Transverse colon (tissue), 4 donors: ENCODE data around the gene C19orf73. TPM values are rescaled to one million over a fixed set of nuclear protein-coding genes. Genes with fewer than 3 reads are reported as not detected.

Experiments used
- DNase-seq: peaks from one replicate; pipeline ENCODE4 v3.0.0-alpha.2; 2019
- H3K27ac ChIP-seq, 4 donors: fragments of 200-600 bp; sonication (generic); 2 replicates each; pipeline ENCODE4 v1.5.1; 2016 to 2018; ENCODE audit warnings: inconsistent platforms in 4 of 4
- H3K27me3 ChIP-seq: fragments of 200-600 bp; sonication (generic); 2 replicates; pipeline ENCODE4 v1.5.1; 2017; ENCODE audit warnings: inconsistent platforms
- H3K36me3 ChIP-seq, 4 donors: fragments of 200-600 bp; sonication (generic); 2 replicates each; pipeline ENCODE4 v1.5.1; 2017 to 2019; ENCODE audit warnings: inconsistent platforms in 4 of 4
- H3K4me1 ChIP-seq, 4 donors: fragments of 200-600 bp; sonication (generic); 2 replicates each; pipeline ENCODE4 v1.5.1; 2017 to 2020; ENCODE audit warnings: inconsistent platforms in 4 of 4
- H3K4me3 ChIP-seq, 4 donors: fragments of 200-600 bp; sonication (generic); 1 replicate in 1 of 4; 2 replicates in 3 of 4; pipeline versions ENCODE4 v1.5.1 to v1.6.1; 2017 to 2019; ENCODE audit warnings: inconsistent platforms in 4 of 4
- H3K9me3 ChIP-seq, 2 donors: fragments of 200-600 bp; sonication (generic); 2 replicates each; pipeline ENCODE4 v1.5.1; 2017 to 2019; ENCODE audit warnings: inconsistent platforms in 2 of 2
- EP300 ChIP-seq: sonication (generic); formaldehyde crosslinking; IDR thresholded peaks from one replicate; pipeline ENCODE4 v1.6.1; 2017; ENCODE audit warnings: antibody characterized with exemption, low read depth
- POLR2A ChIP-seq: fragments of 450-650 bp; IDR thresholded peaks from one replicate; pipeline ENCODE4 v1.6.1; 2016; ENCODE audit warnings: antibody characterized with exemption, mild to moderate bottlenecking, moderate library complexity
- POLR2AphosphoS5 ChIP-seq, 3 donors: sonication (generic); formaldehyde crosslinking; IDR thresholded peaks; one replicate each; pipeline ENCODE4 v1.6.1; 2016; ENCODE audit warnings: antibody characterized with exemption in 3 of 3
- WGBS, 2 donors: methylation state at CpG; one replicate each; pipeline ENCODE4 v1.1.5; 2018; ENCODE audit warnings: low coverage in 1 of 2; 5-methylcytosine and 5-hydroxymethylcytosine counted together
- in situ Hi-C, 4 donors: fragments of 200-750 bp; cut with MboI; loops; one replicate each; pipeline versions ENCODE4 v1.15.0 to v1.15.1; 2017; ENCODE audit warnings: low sequenced_read_pairs in 3 of 4, low pct_ligation_motif_present in 1 of 4, low pct_unique_long_range_greater_than_20kb in 1 of 4
- intact Hi-C: fragments of 100-400 bp; cut with DNase I; formaldehyde crosslinking; loops from one replicate; pipeline ENCODE4 v1.15.1; 2023; ENCODE audit warnings: low total_unique reads
- total RNA-seq, 4 donors: library from RNA; depleted of rRNA; stranded (reverse); fragments of >200 nt; gene quantifications; one replicate each; pipeline ENCODE4 v1.1.0, GENCODE V29; 2016
- TF ChIP-seq, protein P1 (sequence below), 5 experiments: fragments of 200-600 bp in 3 of 5; fragments of 450-650 bp in 2 of 5; sonication (generic) in 3 of 5; IDR thresholded peaks; 1 replicate in 2 of 5; 2 replicates in 3 of 5; pipeline ENCODE4 v1.5.1; 2016 to 2017; ENCODE audit warnings: antibody characterized with exemption in 5 of 5, inconsistent platforms in 3 of 5, mild to moderate bottlenecking in 2 of 5, moderate library complexity in 1 of 5

C19orf73 gene
- total RNA-seq, 4 donors from 2014 or later: 7.5 to 12.5 (median 8.2) TPM; not detected in 1

DNA sequence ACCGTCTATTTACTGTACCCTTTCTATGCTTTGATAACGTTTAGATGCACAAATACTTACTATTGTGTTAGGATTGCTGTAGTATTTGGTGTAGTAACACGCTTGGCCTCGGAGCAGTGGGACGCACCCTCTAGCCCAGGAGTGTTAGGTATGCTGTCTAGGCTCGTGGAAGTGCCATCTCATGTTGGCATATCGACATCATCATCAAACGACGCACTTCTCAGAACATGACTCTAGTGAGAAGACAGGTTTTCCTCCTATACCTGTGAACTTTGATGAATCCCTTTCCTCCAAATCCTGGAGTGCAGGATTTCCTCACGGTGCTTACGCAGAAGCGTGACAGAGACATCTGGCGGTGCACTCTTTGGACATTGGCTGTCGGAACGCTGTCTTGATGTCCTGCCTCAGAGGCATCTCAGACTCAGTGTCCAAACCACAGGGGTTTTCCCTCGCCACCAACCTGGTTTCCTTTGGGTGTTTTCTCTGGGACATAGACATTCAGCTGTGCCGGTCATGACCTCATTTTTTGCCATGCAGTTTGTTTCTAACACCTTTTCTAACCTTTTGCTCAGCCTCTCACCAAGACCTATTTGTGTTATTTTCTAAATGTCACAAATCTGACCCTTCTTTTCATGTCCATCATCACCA, 27.4 kb downstream of the C19orf73 start:
- Histone ChIP-seq H3K27ac (no peak overlapping the region), H3K4me3 (no peak overlapping the region), H3K27me3 (no peaks in the 10 kb centered on the region), H3K36me3 (peaks cover 0 to 43% (median 21%) of the 10 kb centered on the region in 4 donors), H3K9me3 (no peaks in the 10 kb centered on the region), H3K4me1 (peaks cover 9 to 12% (median 10%) of the 10 kb centered on the region in 4 donors)
- no peak for DNase-seq
- WGBS, 2 donors: 72 to 87% methylated on average over 8 to 17 of the region's 17 CpGs
- TF ChIP-seq, protein P1, sequence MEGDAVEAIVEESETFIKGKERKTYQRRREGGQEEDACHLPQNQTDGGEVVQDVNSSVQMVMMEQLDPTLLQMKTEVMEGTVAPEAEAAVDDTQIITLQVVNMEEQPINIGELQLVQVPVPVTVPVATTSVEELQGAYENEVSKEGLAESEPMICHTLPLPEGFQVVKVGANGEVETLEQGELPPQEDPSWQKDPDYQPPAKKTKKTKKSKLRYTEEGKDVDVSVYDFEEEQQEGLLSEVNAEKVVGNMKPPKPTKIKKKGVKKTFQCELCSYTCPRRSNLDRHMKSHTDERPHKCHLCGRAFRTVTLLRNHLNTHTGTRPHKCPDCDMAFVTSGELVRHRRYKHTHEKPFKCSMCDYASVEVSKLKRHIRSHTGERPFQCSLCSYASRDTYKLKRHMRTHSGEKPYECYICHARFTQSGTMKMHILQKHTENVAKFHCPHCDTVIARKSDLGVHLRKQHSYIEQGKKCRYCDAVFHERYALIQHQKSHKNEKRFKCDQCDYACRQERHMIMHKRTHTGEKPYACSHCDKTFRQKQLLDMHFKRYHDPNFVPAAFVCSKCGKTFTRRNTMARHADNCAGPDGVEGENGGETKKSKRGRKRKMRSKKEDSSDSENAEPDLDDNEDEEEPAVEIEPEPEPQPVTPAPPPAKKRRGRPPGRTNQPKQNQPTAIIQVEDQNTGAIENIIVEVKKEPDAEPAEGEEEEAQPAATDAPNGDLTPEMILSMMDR (IDR thresholded peaks at IDR 0.05): no peak
- in situ Hi-C loops: loop anchor here (5.0 to 25.0 kb wide), 4 partner anchors 53 to 131 kb away; no protein-coding TSS in a partner anchor
- intact Hi-C loops: no loop called here

DNA sequence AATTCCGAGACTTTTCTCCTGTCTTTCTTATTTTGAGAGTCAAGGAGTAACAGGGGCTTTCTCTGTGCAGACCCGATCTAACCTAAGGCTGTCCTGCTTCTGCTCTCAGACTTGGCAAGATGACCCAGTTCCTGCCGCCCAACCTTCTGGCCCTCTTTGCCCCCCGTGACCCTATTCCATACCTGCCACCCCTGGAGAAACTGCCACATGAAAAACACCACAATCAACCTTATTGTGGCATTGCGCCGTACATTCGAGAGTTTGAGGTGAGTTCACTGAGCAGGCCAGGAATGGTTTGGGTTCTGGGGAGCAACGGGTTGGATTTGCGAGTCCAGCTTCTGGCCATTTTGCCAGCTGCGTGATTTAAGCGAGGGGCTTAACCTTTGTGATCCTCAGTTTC, 32.6 kb downstream of the C19orf73 start:
- Histone ChIP-seq H3K4me1 (peaks cover 13 to 28% (median 22%) of the 10 kb centered on the region in 4 donors), H3K27me3 (no peaks in the 10 kb centered on the region), H3K36me3 (peaks cover 0 to 16% (median 8%) of the 10 kb centered on the region in 4 donors), H3K27ac (peak overlapping the region; percentile 90 to 96 (median 94)), H3K9me3 (no peaks in the 10 kb centered on the region), H3K4me3 (peak overlapping the region; percentile 81 to 100 (median 90))
- in situ Hi-C loops: loop anchor here in 2 of 4 donors (10.0 to 25.0 kb wide), 2 partner anchors 119 to 126 kb away; no protein-coding TSS in a partner anchor
- intact Hi-C loops: no loop called here
- WGBS, 2 donors: 27 to 33% methylated on average over 3 to 11 of the region's 11 CpGs
- DNase-seq: no peak
- TF ChIP-seq POLR2A (no peak), EP300 (no peak), POLR2AphosphoS5 (IDR thresholded peaks at IDR 0.05) (no peak)
- TF ChIP-seq, protein P1 (IDR thresholded peaks at IDR 0.05): no peak

DNA sequence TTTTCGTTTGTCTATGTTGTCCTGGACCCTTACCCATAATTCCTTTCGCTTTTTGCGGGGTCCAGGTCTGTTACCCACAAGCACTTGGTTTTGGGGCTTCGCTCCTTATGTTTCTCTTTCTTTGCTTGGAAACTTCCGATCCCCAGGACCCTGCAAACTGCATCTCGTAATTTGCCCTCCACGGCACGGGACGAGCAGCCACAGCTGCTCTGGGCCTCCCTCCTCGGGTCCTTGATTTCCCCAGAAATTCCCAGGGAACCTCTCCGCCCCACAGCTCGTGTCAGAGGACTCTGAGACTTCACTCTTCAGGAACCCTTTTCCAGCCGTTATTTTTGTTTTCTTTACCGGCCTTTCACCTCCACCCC, 33.1 kb downstream of the C19orf73 start:
- in situ Hi-C loops: loop anchor here in 2 of 4 donors (10.0 to 25.0 kb wide), 2 partner anchors 119 to 126 kb away; no protein-coding TSS in a partner anchor
- WGBS, 2 donors: 0 to 1% methylated on average over 2 to 14 of the region's 14 CpGs

More for the DNA sequence above, 33.1 kb downstream of the C19orf73 start:
- intact Hi-C loops: no loop called here
- Histone ChIP-seq H3K27me3 (no peaks in the 10 kb centered on the region), H3K36me3 (peaks cover 0 to 12% (median 5%) of the 10 kb centered on the region in 4 donors), H3K4me3 (peak overlapping the region; percentile 81 to 100 (median 90)), H3K4me1 (peaks cover 13 to 28% (median 22%) of the 10 kb centered on the region in 4 donors), H3K27ac (peak overlapping the region; percentile 90 to 96 (median 94)), H3K9me3 (no peaks in the 10 kb centered on the region)
- no peak for TF ChIP-seq EP300
- TF ChIP-seq, protein P1 (IDR thresholded peaks at IDR 0.05): no peak
- no peak for TF ChIP-seq POLR2A
- no peak for TF ChIP-seq POLR2AphosphoS5 (IDR thresholded peaks at IDR 0.05)
- DNase-seq: no peak
